Measurements from ENCODE around the gene RPL19. TPM values are rescaled to one million over a fixed set of nuclear protein-coding genes. Genes with fewer than 3 reads are reported as not detected.
"Not testable (repeated sequence)": the region's sequence is repeated elsewhere in the genome, so short reads cannot be mapped to it uniquely, and the experiment has no call there.

Gene RPL19
- total RNA-seq, 2 donors from 2014 or later = 1,458 to 1,831 TPM

DNA sequence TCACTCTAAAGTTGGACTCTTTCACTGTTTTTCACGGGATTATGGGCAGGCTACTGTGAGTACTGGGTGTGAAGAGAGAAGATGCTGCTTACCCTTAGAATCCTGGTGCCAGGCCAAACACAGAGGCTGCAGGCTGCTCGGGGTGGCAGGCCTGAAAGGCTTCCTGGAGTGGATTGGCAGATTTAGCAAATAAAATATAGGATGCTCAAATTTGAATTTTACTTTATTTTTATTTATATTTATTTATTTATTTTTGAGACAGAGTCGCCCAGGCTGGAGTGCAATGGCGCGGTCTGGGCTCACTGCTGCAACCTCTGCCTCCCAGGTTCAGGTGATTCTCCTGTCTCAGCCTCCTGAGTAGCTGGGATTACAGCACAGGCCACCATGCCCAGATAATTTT, 40.5 kb downstream of the RPL19 start:
- no peak overlapping the region for H3K4me3 ChIP-seq
- H3K27me3 ChIP-seq = no peaks in the 10 kb centered on the region
- no peak overlapping the region for H3K27ac ChIP-seq
- no peaks in the 10 kb centered on the region for H3K9me3 ChIP-seq
- no peak for DNase-seq (ENCODE audit: low spot score)
- H3K36me3 ChIP-seq = no peaks in the 10 kb centered on the region
- peaks cover 0 to 15% of the 10 kb centered on the region in 2 donors for H3K4me1 ChIP-seq
- TF ChIP-seq, protein P1, sequence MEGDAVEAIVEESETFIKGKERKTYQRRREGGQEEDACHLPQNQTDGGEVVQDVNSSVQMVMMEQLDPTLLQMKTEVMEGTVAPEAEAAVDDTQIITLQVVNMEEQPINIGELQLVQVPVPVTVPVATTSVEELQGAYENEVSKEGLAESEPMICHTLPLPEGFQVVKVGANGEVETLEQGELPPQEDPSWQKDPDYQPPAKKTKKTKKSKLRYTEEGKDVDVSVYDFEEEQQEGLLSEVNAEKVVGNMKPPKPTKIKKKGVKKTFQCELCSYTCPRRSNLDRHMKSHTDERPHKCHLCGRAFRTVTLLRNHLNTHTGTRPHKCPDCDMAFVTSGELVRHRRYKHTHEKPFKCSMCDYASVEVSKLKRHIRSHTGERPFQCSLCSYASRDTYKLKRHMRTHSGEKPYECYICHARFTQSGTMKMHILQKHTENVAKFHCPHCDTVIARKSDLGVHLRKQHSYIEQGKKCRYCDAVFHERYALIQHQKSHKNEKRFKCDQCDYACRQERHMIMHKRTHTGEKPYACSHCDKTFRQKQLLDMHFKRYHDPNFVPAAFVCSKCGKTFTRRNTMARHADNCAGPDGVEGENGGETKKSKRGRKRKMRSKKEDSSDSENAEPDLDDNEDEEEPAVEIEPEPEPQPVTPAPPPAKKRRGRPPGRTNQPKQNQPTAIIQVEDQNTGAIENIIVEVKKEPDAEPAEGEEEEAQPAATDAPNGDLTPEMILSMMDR (IDR thresholded peaks at IDR 0.05) = no peak

DNA sequence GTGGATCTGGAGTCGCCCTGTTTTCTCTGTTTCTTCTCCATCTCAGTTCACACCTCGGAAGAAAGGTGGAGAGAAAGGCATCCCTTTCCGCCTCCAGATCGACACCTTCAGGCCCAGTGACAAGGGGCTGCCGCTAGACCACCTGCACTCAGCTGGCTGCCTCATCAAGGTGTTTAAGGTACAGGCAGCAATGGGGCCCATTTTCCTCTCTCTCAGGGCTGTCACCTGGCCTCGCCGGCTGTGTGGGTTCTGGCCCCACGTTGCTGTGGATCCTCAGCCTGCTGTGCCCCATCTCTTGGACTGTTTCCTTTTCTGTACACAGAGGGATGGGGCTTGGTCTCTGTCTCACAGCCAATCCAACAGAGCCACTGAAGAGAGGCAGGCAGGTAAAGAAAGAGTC, 43.1 kb downstream of the RPL19 start:
- no peaks in the 10 kb centered on the region for H3K27me3 ChIP-seq
- H3K9me3 ChIP-seq = no peaks in the 10 kb centered on the region
- peaks cover 0 to 15% of the 10 kb centered on the region in 2 donors for H3K4me1 ChIP-seq
- TF ChIP-seq, protein P1 (IDR thresholded peaks at IDR 0.05) = no peak
- no peak for DNase-seq (ENCODE audit: low spot score)
- H3K27ac ChIP-seq = no peak overlapping the region
- H3K36me3 ChIP-seq = no peaks in the 10 kb centered on the region
- H3K4me3 ChIP-seq = no peak overlapping the region

DNA sequence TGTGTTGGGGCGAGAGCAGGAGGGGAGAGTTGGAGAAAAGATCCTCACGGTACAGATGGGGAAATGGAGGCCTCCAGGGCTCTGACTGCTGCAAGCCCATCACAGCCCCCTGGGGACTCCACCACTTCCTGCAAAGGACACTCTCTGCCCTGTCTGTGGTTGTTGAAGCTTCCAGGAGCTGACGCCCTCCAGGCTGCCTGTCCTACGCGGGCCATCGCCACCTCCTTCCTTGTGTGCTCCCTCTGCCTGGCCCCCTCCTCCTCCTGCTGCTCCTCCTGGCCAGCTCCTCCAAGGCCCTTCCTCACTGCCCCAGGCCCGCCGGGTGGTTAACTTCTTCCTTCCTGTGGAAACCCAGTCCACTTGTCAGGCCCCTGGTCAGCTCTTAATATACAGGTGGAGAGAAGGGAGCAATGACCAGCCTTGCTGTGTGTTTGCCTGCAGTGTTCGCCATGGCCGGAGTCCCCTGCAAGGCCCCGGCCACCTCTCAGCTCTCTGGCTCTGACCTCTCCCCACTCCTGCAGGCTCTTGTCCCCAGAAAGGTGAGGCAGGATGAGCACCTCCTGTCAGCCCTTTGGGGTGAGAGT, 44.0 kb downstream of the RPL19 start:
- DNase-seq (ENCODE audit: low spot score) = no peak
- H3K4me3 ChIP-seq = no peak overlapping the region
- no peaks in the 10 kb centered on the region for H3K27me3 ChIP-seq
- H3K9me3 ChIP-seq = no peaks in the 10 kb centered on the region
- peaks cover 0 to 11% of the 10 kb centered on the region in 2 donors for H3K4me1 ChIP-seq
- H3K27ac ChIP-seq = no peak overlapping the region
- no peaks in the 10 kb centered on the region for H3K36me3 ChIP-seq
- TF ChIP-seq, protein P1 (IDR thresholded peaks at IDR 0.05) = no peak

DNA sequence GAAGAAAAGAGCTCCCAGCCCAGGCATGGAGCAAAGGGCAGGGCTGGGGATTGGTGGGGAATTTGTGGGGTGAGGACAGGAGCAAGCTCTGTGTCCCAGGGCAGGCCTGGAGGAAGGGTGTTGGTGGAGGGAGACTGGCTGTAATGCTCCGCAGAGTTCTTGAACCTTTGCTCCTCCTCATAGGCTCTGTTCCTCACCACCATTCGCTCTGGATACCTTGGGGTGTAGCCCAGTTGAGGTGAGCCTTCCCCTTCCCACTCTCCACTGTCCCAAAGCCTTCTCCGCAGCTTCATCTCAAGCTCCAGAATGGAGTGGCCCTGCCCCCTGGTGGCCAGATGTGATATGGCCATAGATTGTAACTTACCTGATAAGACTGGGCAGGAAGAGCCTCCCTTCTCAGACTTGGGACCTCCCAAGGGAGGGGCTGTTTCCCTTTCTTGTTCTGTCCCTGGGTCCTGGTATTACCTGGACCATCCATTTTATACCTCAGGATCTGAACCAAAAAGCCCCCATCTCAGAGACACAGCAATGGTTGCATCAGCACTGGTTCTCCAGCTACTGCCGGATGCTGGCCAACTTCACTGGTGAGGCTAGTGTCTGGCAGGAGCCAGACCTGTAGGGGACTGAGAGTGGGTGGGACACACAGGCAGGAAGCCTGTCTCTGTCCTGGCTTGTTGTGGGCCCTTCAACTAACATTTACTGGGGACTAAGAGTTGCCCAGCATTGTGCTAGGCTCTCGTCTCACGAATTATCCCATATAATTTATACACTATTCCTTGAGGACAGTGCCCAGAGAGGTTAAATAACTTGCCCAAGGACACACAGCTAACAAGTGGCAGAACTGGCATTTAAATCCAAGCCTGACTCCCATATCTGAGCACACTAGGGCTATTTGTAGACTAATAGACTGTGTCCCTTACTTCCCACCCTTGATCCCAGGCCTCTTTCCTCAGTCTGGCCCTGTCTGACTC, 44.8 kb downstream of the RPL19 start:
- no peak overlapping the region for H3K27ac ChIP-seq
- peak; percentile 93 for DNase-seq (ENCODE audit: low spot score)
- no peaks in the 10 kb centered on the region for H3K36me3 ChIP-seq
- H3K9me3 ChIP-seq = no peaks in the 10 kb centered on the region
- peaks cover 0 to 11% of the 10 kb centered on the region in 2 donors for H3K4me1 ChIP-seq
- no peaks in the 10 kb centered on the region for H3K27me3 ChIP-seq
- no peak overlapping the region for H3K4me3 ChIP-seq
- TF ChIP-seq, protein P1 (IDR thresholded peaks at IDR 0.05) = peak in 1 of 2 donors; percentile 86

DNA sequence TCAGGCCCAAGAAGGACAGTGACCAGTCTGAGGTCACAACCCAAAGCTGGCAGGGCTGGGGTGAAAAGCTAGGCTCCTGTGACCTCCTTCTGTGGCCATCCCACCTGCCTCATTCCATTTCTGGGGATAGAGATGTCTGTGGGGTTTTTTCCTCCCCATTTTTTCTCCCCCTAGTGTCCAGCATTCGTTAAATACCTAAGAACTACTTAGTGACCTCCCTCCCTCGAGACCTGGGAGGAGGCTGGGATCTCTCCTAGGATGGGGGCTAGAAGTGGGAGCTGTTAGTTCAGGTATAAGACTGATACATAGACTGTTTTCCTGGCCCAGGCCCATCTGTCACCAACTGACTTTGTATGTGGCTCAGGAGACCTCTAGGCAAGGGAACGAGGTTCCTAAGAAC, 46.2 kb downstream of the RPL19 start:
- H3K27ac ChIP-seq = no peak overlapping the region
- H3K4me1 ChIP-seq = peaks cover 0 to 11% of the 10 kb centered on the region in 2 donors
- no peak for DNase-seq (ENCODE audit: low spot score)
- TF ChIP-seq, protein P1 (IDR thresholded peaks at IDR 0.05) = no peak
- no peaks in the 10 kb centered on the region for H3K9me3 ChIP-seq
- no peak overlapping the region for H3K4me3 ChIP-seq
- H3K27me3 ChIP-seq = no peaks in the 10 kb centered on the region
- no peaks in the 10 kb centered on the region for H3K36me3 ChIP-seq

DNA sequence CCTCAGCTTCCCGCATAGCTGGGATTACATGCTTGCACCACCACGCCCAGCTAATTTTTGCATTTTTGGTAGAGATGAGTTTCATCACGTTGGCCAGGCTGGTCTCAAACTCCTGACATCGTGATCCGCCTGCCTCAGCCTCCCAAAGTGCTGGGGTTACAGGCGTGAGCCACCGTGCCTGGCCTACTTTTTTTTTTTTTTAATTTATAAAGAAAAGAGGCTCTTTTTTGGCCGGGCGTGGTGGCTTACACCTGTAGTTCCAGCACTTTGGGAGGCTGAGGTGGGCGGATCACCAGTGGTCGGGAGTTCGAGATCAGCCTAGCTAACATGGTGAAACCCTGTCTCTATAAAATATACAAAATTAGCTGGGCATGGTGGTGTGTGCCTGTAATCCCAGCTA, 50.0 kb downstream of the RPL19 start:
- not testable (repeated sequence) for H3K4me3 ChIP-seq; DNase-seq (ENCODE audit: low spot score); H3K27ac ChIP-seq; H3K9me3 ChIP-seq; H3K27me3 ChIP-seq; H3K4me1 ChIP-seq
- H3K36me3 ChIP-seq = peaks cover 13% of the 10 kb centered on the region
